Measurements from ENCODE around the gene LIMS2. TPM values are rescaled to one million over a fixed set of nuclear protein-coding genes. Genes with fewer than 3 reads are reported as not detected.

LIMS2 gene
- total RNA-seq, 2 experiments from 2014 or later: 6.1 to 7.0 TPM

- DNase-seq: no peak
- no peak overlapping the region for H3K27ac ChIP-seq (ENCODE audit: low read depth in 1 of 2, low read length in 2 of 2)
- no peaks in the 10 kb centered on the region for H3K9me3 Mint-ChIP-seq
- H3K4me1 Mint-ChIP-seq (ENCODE audit: low read depth): peaks cover 7% of the 10 kb centered on the region
- peaks cover 75% of the 10 kb centered on the region for H3K36me3 Mint-ChIP-seq (ENCODE audit: low read depth)
- no peak overlapping the region for H3K4me3 ChIP-seq (ENCODE audit: low read length)
- H3K27ac Mint-ChIP-seq: no peak overlapping the region
- H3K27me3 Mint-ChIP-seq: no peaks in the 10 kb centered on the region
- H3K9me3 ChIP-seq (ENCODE audit: control insufficient read depth in 1 of 2, insufficient read depth in 1 of 2, low read length in 2 of 2): no peaks in the 10 kb centered on the region
- intact Hi-C loops (cut with DNase I, micrococcal nuclease): no loop called here
- no peak for ATAC-seq (ENCODE audit: poor library complexity)
- H3K36me3 ChIP-seq (ENCODE audit: insufficient read depth, low read length): peaks cover 75% of the 10 kb centered on the region
- POLR2A ChIA-PET: no interaction called here
- CTCF ChIA-PET: interaction anchor here (1.0 kb wide), 1 partner anchor 130 kb away, joined by 3 read pairs; no protein-coding TSS in a partner anchor
- no peaks in the 10 kb centered on the region for H3K4me1 ChIP-seq (ENCODE audit: insufficient read depth, low read length)
- H3K27me3 ChIP-seq (ENCODE audit: control insufficient read depth in 1 of 2, insufficient read depth in 2 of 2, low read length in 2 of 2): no peaks in the 10 kb centered on the region
- H3K4me3 Mint-ChIP-seq: no peak overlapping the region
- no peak for TF ChIP-seq CTCF (IDR thresholded peaks at IDR 0.05)
Observed at GRCh38 chr2:127721311-127721977, 46.1 kb upstream of the LIMS2 start.

- Mint-ChIP-seq H3K4me3 (no peak overlapping the region), H3K27me3 (no peaks in the 10 kb centered on the region), H3K36me3 (ENCODE audit: low read depth) (peaks cover 74% of the 10 kb centered on the region), H3K9me3 (no peaks in the 10 kb centered on the region), H3K27ac (no peak overlapping the region), H3K4me1 (ENCODE audit: low read depth) (peaks cover under 1% of the 10 kb centered on the region)
- Histone ChIP-seq H3K36me3 (ENCODE audit: insufficient read depth, low read length) (peaks cover 81% of the 10 kb centered on the region), H3K4me1 (ENCODE audit: insufficient read depth, low read length) (no peaks in the 10 kb centered on the region), H3K27me3 (ENCODE audit: control insufficient read depth in 1 of 2, insufficient read depth in 2 of 2, low read length in 2 of 2) (no peaks in the 10 kb centered on the region), H3K9me3 (ENCODE audit: control insufficient read depth in 1 of 2, insufficient read depth in 1 of 2, low read length in 2 of 2) (no peaks in the 10 kb centered on the region), H3K4me3 (ENCODE audit: low read length) (no peak overlapping the region), H3K27ac (ENCODE audit: low read depth in 1 of 2, low read length in 2 of 2) (no peak overlapping the region)
- intact Hi-C loops (cut with DNase I, micrococcal nuclease): no loop called here
- ChIA-PET CTCF (no interaction called here), POLR2A (no interaction called here)
- TF ChIP-seq CTCF (IDR thresholded peaks at IDR 0.05): no peak
- ATAC-seq (ENCODE audit: poor library complexity): no peak
- DNase-seq: no peak
Observed at GRCh38 chr2:127719301-127720218, 44.2 kb upstream of the LIMS2 start.

- H3K27me3 Mint-ChIP-seq: no peaks in the 10 kb centered on the region
- DNase-seq (no peak), ATAC-seq (ENCODE audit: poor library complexity) (no peak)
- H3K36me3 ChIP-seq (ENCODE audit: insufficient read depth, low read length): peaks cover 77% of the 10 kb centered on the region
- no peak overlapping the region for H3K27ac ChIP-seq (ENCODE audit: low read depth in 1 of 2, low read length in 2 of 2)
- no peak for TF ChIP-seq CTCF (IDR thresholded peaks at IDR 0.05)
- no peaks in the 10 kb centered on the region for H3K27me3 ChIP-seq (ENCODE audit: control insufficient read depth in 1 of 2, insufficient read depth in 2 of 2, low read length in 2 of 2)
- H3K4me1 Mint-ChIP-seq (ENCODE audit: low read depth): no peaks in the 10 kb centered on the region
- no peak overlapping the region for H3K4me3 ChIP-seq (ENCODE audit: low read length)
- H3K4me3 Mint-ChIP-seq: no peak overlapping the region
- ChIA-PET CTCF (no interaction called here), POLR2A (interaction anchor here (1.6 kb wide), 1 partner anchor 16 kb away, joined by 10 read pairs; the partner anchor contains the start of gene SFT2D3)
- intact Hi-C loops (cut with DNase I, micrococcal nuclease): no loop called here
- H3K9me3 Mint-ChIP-seq: no peaks in the 10 kb centered on the region
- no peaks in the 10 kb centered on the region for H3K4me1 ChIP-seq (ENCODE audit: insufficient read depth, low read length)
- H3K27ac Mint-ChIP-seq: no peak overlapping the region
- H3K9me3 ChIP-seq (ENCODE audit: control insufficient read depth in 1 of 2, insufficient read depth in 1 of 2, low read length in 2 of 2): no peaks in the 10 kb centered on the region
- peaks cover 76% of the 10 kb centered on the region for H3K36me3 Mint-ChIP-seq (ENCODE audit: low read depth)
Observed at GRCh38 chr2:127718271-127718670, 42.9 kb upstream of the LIMS2 start.
